Thoracic aorta (tissue), 2 donors: ENCODE measurements around the gene MLF2. TPM values are rescaled to one million over a fixed set of nuclear protein-coding genes. Genes with fewer than 3 reads are reported as not detected.
A peak's percentile ranks its signal among the peaks of the same experiment; 100 is the strongest.

Source experiments
- ATAC-seq: fragments of 150-250 bp; one replicate; pipeline ENCODE4 v1.8.0; 2017; ENCODE audit warnings: low read depth; ENCODE audit not compliant: insufficient number of reproducible peaks, low FRiP score
- DNase-seq: peaks from one replicate; pipeline ENCODE4 v3.0.0-alpha.2; 2020; ENCODE audit warnings: low spot score
- H3K27ac ChIP-seq, 2 donors: fragments of 200-600 bp; sonication (generic); 1 replicate in 1 of 2; 2 replicates in 1 of 2; pipeline ENCODE4 v1.5.1; 2016; ENCODE audit warnings: mild to moderate bottlenecking in 2 of 2, moderate library complexity in 2 of 2
- H3K27me3 ChIP-seq: fragments of 200-600 bp; sonication (generic); replicated peaks from 2 replicates; pipeline ENCODE4 v1.6.0; 2016; ENCODE audit warnings: mild to moderate bottlenecking; ENCODE audit not compliant: insufficient read depth
- H3K36me3 ChIP-seq: fragments of 200-600 bp; sonication (generic); one replicate; pipeline ENCODE4 v1.5.1; 2016
- H3K4me1 ChIP-seq, 2 donors: fragments of 200-600 bp; sonication (generic); 1 replicate in 1 of 2; 2 replicates in 1 of 2; pipeline versions ENCODE4 v1.5.1 to v1.6.0; 2016; ENCODE audit warnings: low read depth in 2 of 2, mild to moderate bottlenecking in 1 of 2; ENCODE audit not compliant: control insufficient read depth in 1 of 2
- H3K4me3 ChIP-seq: fragments of 200-600 bp; sonication (generic); 2 replicates; pipeline ENCODE4 v1.5.1; 2016; ENCODE audit warnings: mild to moderate bottlenecking
- H3K9me3 ChIP-seq: fragments of 200-600 bp; sonication (generic); 2 replicates; pipeline ENCODE4 v1.5.1; 2016
- CTCF ChIP-seq: fragments of 200-600 bp; sonication (generic); IDR thresholded peaks from one replicate; pipeline ENCODE4 v1.5.1; 2019; ENCODE audit warnings: antibody characterized with exemption
- total RNA-seq, 2 donors: library from RNA; depleted of rRNA; stranded (reverse); fragments of >200 nt; gene quantifications; one replicate each; pipeline versions ENCODE4 v1.1.0 to v1.2.3, GENCODE V29; 2016

Gene MLF2
- total RNA-seq, 2 donors from 2014 or later = 129 to 179 TPM

GRCh38 chr12:6770094-6770493 is 17.2 kb upstream of the MLF2 start:
- Histone ChIP-seq H3K27ac (no peak overlapping the region), H3K9me3 (no peaks in the 10 kb centered on the region), H3K27me3 (no peaks in the 10 kb centered on the region), H3K4me3 (no peak overlapping the region), H3K36me3 (peaks cover 22% of the 10 kb centered on the region), H3K4me1 (peaks cover 18 to 41% of the 10 kb centered on the region in 2 donors)
- no peak for TF ChIP-seq CTCF
- ATAC-seq (no peak), DNase-seq (no peak)

- Histone ChIP-seq H3K9me3 (no peaks in the 10 kb centered on the region), H3K36me3 (peaks cover 22% of the 10 kb centered on the region), H3K4me1 (peaks cover 20 to 45% of the 10 kb centered on the region in 2 donors), H3K27me3 (no peaks in the 10 kb centered on the region), H3K27ac (no peak overlapping the region), H3K4me3 (no peak overlapping the region)
- TF ChIP-seq CTCF = no peak
- no peak for DNase-seq
- ATAC-seq = no peak
These were observed 16.7 kb upstream of the MLF2 start for GRCh38 chr12:6769666-6770065.

GRCh38 chr12:6768990-6769389 is 16.0 kb upstream of the MLF2 start:
- DNase-seq (no peak), ATAC-seq (no peak)
- H3K27ac ChIP-seq = peak overlapping the region; percentile 1 to 86
- H3K27me3 ChIP-seq = no peaks in the 10 kb centered on the region
- H3K4me3 ChIP-seq = peak overlapping the region; percentile 97
- TF ChIP-seq CTCF = no peak
- peaks cover 22% of the 10 kb centered on the region for H3K36me3 ChIP-seq
- H3K4me1 ChIP-seq = peaks cover 20 to 47% of the 10 kb centered on the region in 2 donors
- no peaks in the 10 kb centered on the region for H3K9me3 ChIP-seq

GRCh38 chr12:6768437-6768914 is 15.5 kb upstream of the MLF2 start:
- Histone ChIP-seq H3K9me3 (no peaks in the 10 kb centered on the region), H3K4me1 (peaks cover 20 to 52% of the 10 kb centered on the region in 2 donors), H3K27ac (peak overlapping the region; percentile 1 to 86), H3K4me3 (peak overlapping the region; percentile 97), H3K27me3 (no peaks in the 10 kb centered on the region), H3K36me3 (peaks cover 22% of the 10 kb centered on the region)
- ATAC-seq = no peak
- no peak for DNase-seq
- TF ChIP-seq CTCF = no peak

- Histone ChIP-seq H3K27me3 (no peaks in the 10 kb centered on the region), H3K4me1 (peaks cover 25 to 61% of the 10 kb centered on the region in 2 donors), H3K36me3 (peaks cover 22% of the 10 kb centered on the region), H3K27ac (peak overlapping the region; percentile 86 to 95), H3K9me3 (no peaks in the 10 kb centered on the region), H3K4me3 (peak overlapping the region; percentile 97)
- no peak for TF ChIP-seq CTCF
- DNase-seq (no peak), ATAC-seq (no peak)
These were observed 14.7 kb upstream of the MLF2 start for GRCh38 chr12:6767353-6768319.
